ENCODE data around the gene ZNF235.
"Not testable (repeated sequence)": the region's sequence is repeated elsewhere in the genome, so short reads cannot be mapped to it uniquely, and the experiment has no call there.

Gene ZNF235

DNA sequence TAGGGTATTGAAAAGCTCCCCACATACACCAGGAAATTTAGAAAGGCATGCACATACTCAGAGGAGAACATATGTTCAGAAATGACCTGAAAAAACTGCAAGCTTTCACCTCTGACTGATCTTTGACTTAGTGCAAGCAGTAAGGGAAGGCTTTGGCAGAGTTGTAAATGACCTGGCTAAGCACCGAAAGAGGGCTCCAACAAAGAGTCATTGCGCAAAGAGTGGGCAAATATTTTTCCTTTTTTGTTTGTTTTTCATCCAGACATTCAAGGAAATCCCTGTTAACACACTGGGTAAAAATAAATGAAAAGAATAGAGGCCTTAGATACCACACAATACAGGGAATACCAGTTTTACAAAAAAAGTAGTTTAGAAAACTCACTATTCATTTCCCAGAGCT, 50.3 kb downstream of the ZNF235 start:
- Histone ChIP-seq H3K27ac (ENCODE audit: low read length, poor library complexity, severe bottlenecking) (no peak overlapping the region), H2BK120ac (ENCODE audit: low read depth, low read length) (no peak overlapping the region), H4K8ac (ENCODE audit: low read length) (no peak overlapping the region), H3K4me2 (ENCODE audit: low read length, poor library complexity, severe bottlenecking) (no peak overlapping the region), H2AFZ (ENCODE audit: low read depth, low read length) (no peak overlapping the region), H2AK5ac (ENCODE audit: low read length, severe bottlenecking) (no peak overlapping the region), H2BK15ac (ENCODE audit: low read depth, poor library complexity, severe bottlenecking) (no peak overlapping the region), H4K91ac (ENCODE audit: low read length) (no peak overlapping the region), H3K27me3 (ENCODE audit: control insufficient read depth in 1 of 2, insufficient read depth in 1 of 2, low read length in 2 of 2) (no peaks in the 10 kb centered on the region), H2BK5ac (ENCODE audit: low read depth, low read length, poor library complexity, severe bottlenecking) (no peak overlapping the region), H3K36me3 (ENCODE audit: control insufficient read depth in 1 of 2, insufficient read depth in 2 of 2, low read depth in 1 of 2, low read length in 2 of 2) (no peaks in the 10 kb centered on the region), H3K9ac (ENCODE audit: low read length) (no peak overlapping the region), H3K4ac (ENCODE audit: low read depth in 1 of 2, low read length in 2 of 2) (no peak overlapping the region), H2BK12ac (ENCODE audit: low read length in 2 of 2) (no peak overlapping the region), H3K14ac (ENCODE audit: low read length in 2 of 2) (no peak overlapping the region), H3K18ac (ENCODE audit: low read depth in 1 of 2, low read length in 2 of 2) (no peak overlapping the region), H3K23ac (ENCODE audit: low read length in 2 of 2) (no peak overlapping the region), H3K9me3 (ENCODE audit: control insufficient read depth, low read length) (peaks cover 84% of the 10 kb centered on the region), H3K4me3 (ENCODE audit: insufficient read depth in 1 of 2, low read depth in 1 of 2, low read length in 2 of 2) (no peak overlapping the region), H3K79me1 (replicated peaks; ENCODE audit: low read length, poor library complexity, severe bottlenecking) (no peaks in the 10 kb centered on the region), H3K4me1 (ENCODE audit: control insufficient read depth, insufficient read depth, low read depth, low read length) (no peaks in the 10 kb centered on the region)
- DNase-seq = no peak
- WGBS = no CpG with 5 or more reads among the region's 2 CpGs

DNA sequence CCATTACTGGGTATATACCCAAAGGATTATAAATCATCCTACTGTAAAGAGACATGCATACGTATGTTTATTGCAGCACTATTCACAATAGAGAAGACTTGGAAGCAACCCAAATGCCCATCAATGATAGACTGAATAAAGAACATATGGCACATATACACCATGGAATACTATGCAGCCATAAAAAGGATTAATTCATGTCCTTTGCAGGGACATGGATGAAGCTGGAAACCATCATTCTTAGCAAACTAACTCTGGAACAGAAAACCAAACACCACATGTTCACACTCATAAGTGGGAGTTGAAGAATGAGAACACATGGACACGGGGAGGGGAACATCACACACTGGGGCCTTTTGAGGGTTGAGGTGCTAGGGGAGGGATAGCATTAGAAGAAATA, 51.4 kb downstream of the ZNF235 start:
- H3K23ac ChIP-seq (ENCODE audit: low read length in 2 of 2); H3K4me3 ChIP-seq (ENCODE audit: insufficient read depth in 1 of 2, low read depth in 1 of 2, low read length in 2 of 2); H2BK15ac ChIP-seq (ENCODE audit: low read depth, poor library complexity, severe bottlenecking); H3K27ac ChIP-seq (ENCODE audit: low read length, poor library complexity, severe bottlenecking); H2BK12ac ChIP-seq (ENCODE audit: low read length in 2 of 2); DNase-seq; H3K4ac ChIP-seq (ENCODE audit: low read depth in 1 of 2, low read length in 2 of 2); H2BK120ac ChIP-seq (ENCODE audit: low read depth, low read length); H3K36me3 ChIP-seq (ENCODE audit: control insufficient read depth in 1 of 2, insufficient read depth in 2 of 2, low read depth in 1 of 2, low read length in 2 of 2); H4K8ac ChIP-seq (ENCODE audit: low read length); H2BK5ac ChIP-seq (ENCODE audit: low read depth, low read length, poor library complexity, severe bottlenecking); H4K91ac ChIP-seq (ENCODE audit: low read length); H2AK5ac ChIP-seq (ENCODE audit: low read length, severe bottlenecking); H3K4me1 ChIP-seq (ENCODE audit: control insufficient read depth, insufficient read depth, low read depth, low read length); H3K4me2 ChIP-seq (ENCODE audit: low read length, poor library complexity, severe bottlenecking); H3K27me3 ChIP-seq (ENCODE audit: control insufficient read depth in 1 of 2, insufficient read depth in 1 of 2, low read length in 2 of 2); H3K9ac ChIP-seq (ENCODE audit: low read length); H3K18ac ChIP-seq (ENCODE audit: low read depth in 1 of 2, low read length in 2 of 2); H3K14ac ChIP-seq (ENCODE audit: low read length in 2 of 2); H2AFZ ChIP-seq (ENCODE audit: low read depth, low read length); H3K79me1 ChIP-seq (replicated peaks; ENCODE audit: low read length, poor library complexity, severe bottlenecking): not testable (repeated sequence)
- 100% methylated on average over 2 of the region's 2 CpGs for WGBS
- peaks cover 89% of the 10 kb centered on the region for H3K9me3 ChIP-seq (ENCODE audit: control insufficient read depth, low read length)

DNA sequence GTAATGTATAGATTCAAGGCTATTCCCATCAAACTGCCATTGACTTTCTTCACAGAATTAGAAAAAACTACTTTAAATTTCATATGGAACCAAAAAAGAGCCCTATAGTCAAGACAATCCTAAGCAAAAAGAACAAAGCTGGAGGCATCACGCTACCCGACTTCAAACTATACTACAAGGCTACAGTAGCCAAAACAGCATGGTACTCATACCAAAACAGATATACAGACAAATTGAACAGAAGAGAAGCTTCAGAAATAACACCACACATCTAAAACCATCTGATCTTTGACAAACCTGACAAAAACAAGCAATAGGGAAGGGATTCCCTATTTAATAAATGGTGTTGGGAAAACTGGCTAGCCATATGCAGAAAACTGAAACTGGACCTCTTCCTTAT, 52.5 kb downstream of the ZNF235 start:
- H2BK15ac ChIP-seq (ENCODE audit: low read depth, poor library complexity, severe bottlenecking); H4K8ac ChIP-seq (ENCODE audit: low read length); H2BK5ac ChIP-seq (ENCODE audit: low read depth, low read length, poor library complexity, severe bottlenecking); H3K27me3 ChIP-seq (ENCODE audit: control insufficient read depth in 1 of 2, insufficient read depth in 1 of 2, low read length in 2 of 2); H3K14ac ChIP-seq (ENCODE audit: low read length in 2 of 2); H3K4me1 ChIP-seq (ENCODE audit: control insufficient read depth, insufficient read depth, low read depth, low read length); H4K91ac ChIP-seq (ENCODE audit: low read length); H2AK5ac ChIP-seq (ENCODE audit: low read length, severe bottlenecking); H3K27ac ChIP-seq (ENCODE audit: low read length, poor library complexity, severe bottlenecking); H3K4me3 ChIP-seq (ENCODE audit: insufficient read depth in 1 of 2, low read depth in 1 of 2, low read length in 2 of 2); H3K18ac ChIP-seq (ENCODE audit: low read depth in 1 of 2, low read length in 2 of 2); H2AFZ ChIP-seq (ENCODE audit: low read depth, low read length); H3K9ac ChIP-seq (ENCODE audit: low read length); DNase-seq; H3K4me2 ChIP-seq (ENCODE audit: low read length, poor library complexity, severe bottlenecking); H2BK120ac ChIP-seq (ENCODE audit: low read depth, low read length); H3K23ac ChIP-seq (ENCODE audit: low read length in 2 of 2); H3K4ac ChIP-seq (ENCODE audit: low read depth in 1 of 2, low read length in 2 of 2); H3K36me3 ChIP-seq (ENCODE audit: control insufficient read depth in 1 of 2, insufficient read depth in 2 of 2, low read depth in 1 of 2, low read length in 2 of 2); H2BK12ac ChIP-seq (ENCODE audit: low read length in 2 of 2); H3K79me1 ChIP-seq (replicated peaks; ENCODE audit: low read length, poor library complexity, severe bottlenecking): not testable (repeated sequence)
- 94% methylated on average over 2 of the region's 2 CpGs for WGBS
- peaks cover 92% of the 10 kb centered on the region for H3K9me3 ChIP-seq (ENCODE audit: control insufficient read depth, low read length)

DNA sequence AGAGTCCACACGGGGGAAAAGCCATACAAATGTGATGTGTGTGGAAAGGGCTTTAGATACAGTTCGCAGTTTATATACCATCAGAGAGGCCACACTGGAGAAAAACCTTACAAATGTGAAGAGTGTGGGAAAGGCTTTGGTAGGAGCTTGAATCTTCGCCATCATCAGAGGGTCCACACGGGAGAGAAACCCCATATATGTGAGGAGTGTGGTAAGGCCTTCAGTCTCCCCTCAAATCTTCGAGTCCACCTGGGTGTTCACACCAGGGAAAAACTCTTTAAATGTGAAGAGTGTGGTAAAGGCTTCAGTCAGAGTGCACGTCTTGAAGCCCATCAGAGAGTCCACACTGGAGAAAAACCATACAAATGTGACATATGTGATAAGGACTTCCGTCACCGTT, 68.4 kb downstream of the ZNF235 start:
- H3K36me3 ChIP-seq (ENCODE audit: control insufficient read depth in 1 of 2, insufficient read depth in 2 of 2, low read depth in 1 of 2, low read length in 2 of 2) = peaks cover 24 to 67% of the 10 kb centered on the region in 2 experiments
- no peak for DNase-seq
- WGBS = 96% methylated on average over 6 of the region's 8 CpGs
- no peak overlapping the region for H2BK120ac ChIP-seq (ENCODE audit: low read depth, low read length)
- no peak overlapping the region for H3K14ac ChIP-seq (ENCODE audit: low read length in 2 of 2)
- H3K9ac ChIP-seq (ENCODE audit: low read length) = no peak overlapping the region
- no peak overlapping the region for H4K91ac ChIP-seq (ENCODE audit: low read length)
- H2AFZ ChIP-seq (ENCODE audit: low read depth, low read length) = no peak overlapping the region
- H3K79me1 ChIP-seq (replicated peaks; ENCODE audit: low read length, poor library complexity, severe bottlenecking) = peaks cover 2% of the 10 kb centered on the region
- H3K4me2 ChIP-seq (ENCODE audit: low read length, poor library complexity, severe bottlenecking) = no peak overlapping the region
- H2BK12ac ChIP-seq (ENCODE audit: low read length in 2 of 2) = no peak overlapping the region
- H3K23ac ChIP-seq (ENCODE audit: low read length in 2 of 2) = no peak overlapping the region
- H3K4ac ChIP-seq (ENCODE audit: low read depth in 1 of 2, low read length in 2 of 2) = no peak overlapping the region
- H3K4me3 ChIP-seq (ENCODE audit: insufficient read depth in 1 of 2, low read depth in 1 of 2, low read length in 2 of 2) = peak overlapping the region in 1 of 2 experiments; percentile 55
- no peak overlapping the region for H3K18ac ChIP-seq (ENCODE audit: low read depth in 1 of 2, low read length in 2 of 2)
- peaks cover 96% of the 10 kb centered on the region for H3K9me3 ChIP-seq (ENCODE audit: control insufficient read depth, low read length)
- H2BK15ac ChIP-seq (ENCODE audit: low read depth, poor library complexity, severe bottlenecking) = no peak overlapping the region
- H3K27ac ChIP-seq (ENCODE audit: low read length, poor library complexity, severe bottlenecking) = no peak overlapping the region
- H3K27me3 ChIP-seq (ENCODE audit: control insufficient read depth in 1 of 2, insufficient read depth in 1 of 2, low read length in 2 of 2) = no peaks in the 10 kb centered on the region
- no peak overlapping the region for H4K8ac ChIP-seq (ENCODE audit: low read length)
- H2BK5ac ChIP-seq (ENCODE audit: low read depth, low read length, poor library complexity, severe bottlenecking) = no peak overlapping the region
- no peak overlapping the region for H2AK5ac ChIP-seq (ENCODE audit: low read length, severe bottlenecking)
- H3K4me1 ChIP-seq (ENCODE audit: control insufficient read depth, insufficient read depth, low read depth, low read length) = no peaks in the 10 kb centered on the region
